KMS-11 (cell line): Measurements from ENCODE around the gene GVQW3.
A peak's percentile ranks its signal among the peaks of the same experiment; 100 is the strongest.

ENCODE experiments used
- H2AFZ ChIP-seq: fragments of 200-600 bp; sonication (generic); 2 replicates; pipeline ENCODE4 v1.6.1; 2016; ENCODE audit warnings: antibody characterized with exemption, mixed run types, low read depth
- H3K27ac ChIP-seq: fragments of 200-600 bp; sonication (generic); 2 replicates; pipeline ENCODE4 v1.6.1; 2016; ENCODE audit warnings: mild to moderate bottlenecking, mixed run types
- H3K27me3 ChIP-seq: fragments of 200-600 bp; sonication (generic); 2 replicates; pipeline ENCODE4 v1.6.1; 2017; ENCODE audit warnings: mild to moderate bottlenecking, low read depth, mixed run types, moderate library complexity; ENCODE audit not compliant: insufficient read depth
- H3K36me3 ChIP-seq: fragments of 200-600 bp; sonication (generic); 2 replicates; pipeline ENCODE4 v1.6.1; 2017; ENCODE audit warnings: mild to moderate bottlenecking, mixed run types; ENCODE audit not compliant: insufficient read depth
- H3K4me1 ChIP-seq: fragments of 200-600 bp; sonication (generic); 2 replicates; pipeline ENCODE4 v1.6.1; 2016; ENCODE audit warnings: mild to moderate bottlenecking, low read depth, mixed run types; ENCODE audit not compliant: poor library complexity, severe bottlenecking
- H3K4me2 ChIP-seq: fragments of 200-600 bp; sonication (generic); 2 replicates; pipeline ENCODE4 v1.7.0; 2016; ENCODE audit warnings: mild to moderate bottlenecking, mixed run types
- H3K4me3 ChIP-seq: fragments of 200-600 bp; sonication (generic); IDR thresholded peaks from 2 replicates; pipeline ENCODE4 v1.6.1; 2017; ENCODE audit warnings: low read depth, low read length, mixed read lengths; ENCODE audit not compliant: insufficient read depth
- H3K79me2 ChIP-seq: fragments of 200-600 bp; sonication (generic); 2 replicates; pipeline ENCODE4 v1.6.1; 2016; ENCODE audit warnings: low read depth, mixed run types; ENCODE audit not compliant: insufficient read depth
- H3K9ac ChIP-seq: fragments of 200-600 bp; sonication (generic); 2 replicates; pipeline ENCODE4 v1.6.1; 2016; ENCODE audit warnings: mild to moderate bottlenecking, mixed run types
- H4K20me1 ChIP-seq: fragments of 200-600 bp; sonication (generic); 2 replicates; pipeline ENCODE4 v1.6.1; 2016; ENCODE audit warnings: mild to moderate bottlenecking, mixed run types; ENCODE audit not compliant: insufficient read depth
- TF ChIP-seq, protein P1 (sequence below): fragments of 200-600 bp; sonication (generic); conservative IDR thresholded peaks from 2 replicates; pipeline ENCODE4 v1.6.1; 2017; ENCODE audit warnings: low read depth, mild to moderate bottlenecking, antibody characterized with exemption, low read length, moderate library complexity, mixed read lengths

The GVQW3 gene

DNA sequence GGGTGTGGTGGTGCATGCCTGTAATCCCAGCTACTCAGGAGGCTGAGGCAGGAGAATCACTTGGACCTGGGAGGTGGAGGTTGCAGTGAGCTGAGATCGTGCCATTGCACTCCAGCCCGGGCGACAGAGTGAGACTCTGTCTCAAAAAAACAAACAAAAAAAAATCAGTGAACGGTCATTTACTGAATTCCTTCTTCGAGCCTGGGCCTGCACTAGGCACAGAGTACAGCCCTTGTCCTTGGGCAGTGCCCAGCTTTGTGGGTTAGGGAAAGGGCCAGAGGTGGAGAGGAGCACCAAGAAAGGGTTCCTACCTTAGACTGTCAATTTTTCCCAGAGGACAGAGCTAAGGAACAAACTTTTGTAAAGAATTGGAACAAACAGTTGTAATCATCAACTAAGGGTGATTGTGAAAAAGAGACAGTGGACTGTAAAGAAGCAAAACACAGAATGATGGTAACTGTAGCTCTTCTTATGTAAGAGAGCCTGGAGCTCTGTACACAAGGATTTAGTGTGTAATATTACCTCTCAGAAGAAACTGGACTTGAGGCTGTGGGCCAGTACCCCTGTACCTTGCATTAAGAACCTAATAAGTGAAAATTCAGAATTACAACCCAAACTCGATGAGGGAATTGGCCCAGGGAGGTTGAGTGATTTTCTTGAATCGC lies 10.8 kb downstream of the GVQW3 start:
- Histone ChIP-seq H3K79me2 (no peaks in the 10 kb centered on the region), H2AFZ (no peak overlapping the region), H3K27me3 (no peaks in the 10 kb centered on the region), H3K4me1 (peaks cover 13% of the 10 kb centered on the region), H3K27ac (peak overlapping the region; percentile 62; the same call in 1 of the 2 replicates), H3K9ac (no peak overlapping the region), H3K36me3 (no peaks in the 10 kb centered on the region), H3K4me3 (no peak overlapping the region), H4K20me1 (no peaks in the 10 kb centered on the region), H3K4me2 (no peak overlapping the region)
- TF ChIP-seq, protein P1, sequence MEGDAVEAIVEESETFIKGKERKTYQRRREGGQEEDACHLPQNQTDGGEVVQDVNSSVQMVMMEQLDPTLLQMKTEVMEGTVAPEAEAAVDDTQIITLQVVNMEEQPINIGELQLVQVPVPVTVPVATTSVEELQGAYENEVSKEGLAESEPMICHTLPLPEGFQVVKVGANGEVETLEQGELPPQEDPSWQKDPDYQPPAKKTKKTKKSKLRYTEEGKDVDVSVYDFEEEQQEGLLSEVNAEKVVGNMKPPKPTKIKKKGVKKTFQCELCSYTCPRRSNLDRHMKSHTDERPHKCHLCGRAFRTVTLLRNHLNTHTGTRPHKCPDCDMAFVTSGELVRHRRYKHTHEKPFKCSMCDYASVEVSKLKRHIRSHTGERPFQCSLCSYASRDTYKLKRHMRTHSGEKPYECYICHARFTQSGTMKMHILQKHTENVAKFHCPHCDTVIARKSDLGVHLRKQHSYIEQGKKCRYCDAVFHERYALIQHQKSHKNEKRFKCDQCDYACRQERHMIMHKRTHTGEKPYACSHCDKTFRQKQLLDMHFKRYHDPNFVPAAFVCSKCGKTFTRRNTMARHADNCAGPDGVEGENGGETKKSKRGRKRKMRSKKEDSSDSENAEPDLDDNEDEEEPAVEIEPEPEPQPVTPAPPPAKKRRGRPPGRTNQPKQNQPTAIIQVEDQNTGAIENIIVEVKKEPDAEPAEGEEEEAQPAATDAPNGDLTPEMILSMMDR, result no peak

DNA sequence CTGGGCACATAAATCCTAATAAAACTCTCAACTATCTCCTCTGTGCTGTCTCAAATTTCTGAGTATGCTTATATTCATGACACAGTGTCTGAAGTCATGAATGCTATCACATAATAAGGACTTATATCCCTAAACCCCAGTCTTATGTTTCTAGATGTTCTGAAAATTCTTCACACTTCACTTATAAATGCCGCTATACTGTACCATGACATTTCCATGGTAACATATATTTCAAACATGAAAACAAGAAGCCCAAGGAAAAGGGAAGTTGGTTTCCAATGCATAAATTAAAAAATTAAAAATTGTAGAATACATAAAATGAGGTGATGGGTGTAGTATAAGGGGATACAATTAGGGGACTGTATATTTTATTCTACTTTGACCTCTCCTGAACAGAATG lies 11.7 kb downstream of the GVQW3 start:
- H3K36me3 ChIP-seq, result no peaks in the 10 kb centered on the region
- TF ChIP-seq, protein P1, result no peak
- H3K4me3 ChIP-seq, result no peak overlapping the region
- no peak overlapping the region for H3K9ac ChIP-seq
- peaks cover 13% of the 10 kb centered on the region for H3K4me1 ChIP-seq
- no peaks in the 10 kb centered on the region for H3K79me2 ChIP-seq
- no peak overlapping the region for H3K4me2 ChIP-seq
- H4K20me1 ChIP-seq, result no peaks in the 10 kb centered on the region
- no peak overlapping the region for H3K27ac ChIP-seq
- no peaks in the 10 kb centered on the region for H3K27me3 ChIP-seq
- no peak overlapping the region for H2AFZ ChIP-seq

DNA sequence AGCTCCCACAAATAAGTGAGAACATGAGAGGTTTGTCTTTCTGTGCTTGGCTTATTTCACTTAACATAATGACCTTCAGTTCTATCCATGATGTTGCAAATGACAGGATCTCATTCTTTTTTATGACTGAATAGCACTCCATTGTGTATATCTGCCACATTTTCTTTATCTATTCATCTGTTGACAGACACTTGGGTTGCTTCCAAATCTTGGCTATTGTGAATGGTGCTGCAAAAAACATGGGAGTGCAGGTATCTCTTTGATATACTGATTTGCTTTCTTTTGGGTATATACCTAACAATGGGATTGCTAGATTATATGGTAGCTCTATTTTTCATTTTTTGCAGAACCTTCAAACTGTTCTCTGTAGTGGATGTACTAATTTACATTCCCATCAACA lies 13.3 kb downstream of the GVQW3 start:
- Histone ChIP-seq H3K9ac (no peak overlapping the region), H3K4me2 (no peak overlapping the region), H4K20me1 (no peaks in the 10 kb centered on the region), H3K36me3 (no peaks in the 10 kb centered on the region), H3K79me2 (no peaks in the 10 kb centered on the region), H3K4me3 (no peak overlapping the region), H3K4me1 (peaks cover 13% of the 10 kb centered on the region), H2AFZ (no peak overlapping the region), H3K27me3 (no peaks in the 10 kb centered on the region), H3K27ac (no peak overlapping the region)
- TF ChIP-seq, protein P1, result no peak

DNA sequence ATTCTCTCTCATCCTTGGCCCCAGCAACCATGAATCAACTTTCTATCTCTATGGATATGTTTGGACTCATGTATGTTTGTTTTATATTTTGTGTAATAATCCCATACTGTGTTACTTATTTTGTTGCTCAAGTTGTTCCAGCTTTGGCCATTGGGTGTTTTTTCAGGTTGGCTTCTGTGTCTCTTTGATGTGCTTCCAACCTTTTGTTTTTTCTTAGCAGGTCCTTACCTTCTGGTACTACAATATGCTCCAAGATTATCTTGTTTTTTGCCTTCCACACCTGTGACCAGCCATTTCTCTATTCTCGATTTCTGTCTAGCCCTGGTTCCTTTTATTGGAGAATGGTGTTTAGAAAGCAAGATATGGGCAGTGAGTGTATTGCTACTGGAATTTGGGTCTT lies 14.2 kb downstream of the GVQW3 start:
- no peak overlapping the region for H2AFZ ChIP-seq
- no peaks in the 10 kb centered on the region for H3K36me3 ChIP-seq
- no peak overlapping the region for H3K4me3 ChIP-seq
- H3K79me2 ChIP-seq, result no peaks in the 10 kb centered on the region
- no peak overlapping the region for H3K9ac ChIP-seq
- TF ChIP-seq, protein P1, result no peak
- peaks cover 11% of the 10 kb centered on the region for H3K4me1 ChIP-seq
- H3K27ac ChIP-seq, result no peak overlapping the region
- no peaks in the 10 kb centered on the region for H4K20me1 ChIP-seq
- H3K27me3 ChIP-seq, result no peaks in the 10 kb centered on the region
- no peak overlapping the region for H3K4me2 ChIP-seq
